Skeletal muscle satellite cell (primary cell): ENCODE data around the gene ZFAND3.
A peak's percentile ranks its signal among the peaks of the same experiment; 100 is the strongest.
"Not testable (repeated sequence)": the region's sequence is repeated elsewhere in the genome, so short reads cannot be mapped to it uniquely, and the experiment has no call there.

Source experiments
- H3K27me3 ChIP-seq: 2 replicates; pipeline ENCODE4 v1.7.0; 2013; ENCODE audit warnings: low read length; ENCODE audit not compliant: control insufficient read depth, insufficient read depth
- H3K36me3 ChIP-seq: 2 replicates; pipeline ENCODE4 v1.7.0; 2013; ENCODE audit warnings: mild to moderate bottlenecking, control low read depth, low read length; ENCODE audit not compliant: insufficient read depth
- H3K4me1 ChIP-seq: 2 replicates; pipeline ENCODE4 v1.7.0; 2013; ENCODE audit warnings: low read length; ENCODE audit not compliant: control insufficient read depth, insufficient read depth
- H3K4me2 ChIP-seq: 2 replicates; pipeline ENCODE4 v1.7.0; 2013; ENCODE audit warnings: mild to moderate bottlenecking, low read length
- H3K4me3 ChIP-seq: 2 replicates; pipeline ENCODE4 v1.7.0; 2013; ENCODE audit warnings: low read length
- H3K9ac ChIP-seq: 2 replicates; pipeline ENCODE4 v1.7.0; 2013; ENCODE audit warnings: mild to moderate bottlenecking, low read depth, low read length, moderate library complexity
- H3K9me3 ChIP-seq: replicated peaks from 2 replicates; pipeline ENCODE4 v1.7.0; 2013; ENCODE audit warnings: mild to moderate bottlenecking, control low read depth, low read length

The ZFAND3 gene

GRCh38 chr6:38049861-38050397 is 230.4 kb downstream of the ZFAND3 start:
- not testable (repeated sequence) for H3K4me1 ChIP-seq, H3K9ac ChIP-seq, H3K27me3 ChIP-seq, H3K4me2 ChIP-seq, H3K4me3 ChIP-seq, H3K36me3 ChIP-seq, H3K9me3 ChIP-seq

DNA sequence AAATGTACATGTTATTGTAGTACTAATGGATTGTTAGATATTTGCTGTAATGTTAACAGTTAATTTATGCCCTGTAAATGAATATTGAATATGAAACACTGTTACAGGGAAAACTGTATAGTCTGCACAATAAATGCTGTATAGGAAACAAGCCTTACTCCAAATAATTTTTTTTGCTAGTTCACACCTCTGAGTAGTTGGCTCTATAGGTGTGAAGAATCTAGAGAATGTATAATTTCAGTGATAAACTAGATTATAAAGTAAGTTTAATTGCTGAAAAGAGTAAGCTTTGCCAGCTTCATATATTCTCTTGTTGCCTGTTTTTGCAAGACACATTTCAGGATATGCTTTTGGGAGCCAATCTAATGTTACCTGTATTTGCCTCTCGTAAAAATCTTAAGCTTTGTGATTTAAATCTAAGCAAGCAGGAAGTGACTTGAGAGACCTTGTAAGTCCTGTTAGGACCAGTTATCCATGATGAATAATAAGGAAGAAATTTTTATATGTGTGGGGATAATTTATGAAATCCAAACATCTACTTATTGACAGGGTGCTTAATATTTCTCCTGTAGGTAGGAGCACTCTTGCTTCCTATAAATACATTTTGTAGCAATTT is 232.4 kb downstream of the ZFAND3 start:
- no peaks in the 10 kb centered on the region for H3K27me3 ChIP-seq
- no peak overlapping the region for H3K9ac ChIP-seq
- H3K4me3 ChIP-seq = no peak overlapping the region
- H3K9me3 ChIP-seq = no peaks in the 10 kb centered on the region
- H3K4me2 ChIP-seq = no peak overlapping the region
- H3K4me1 ChIP-seq = peaks cover 5% of the 10 kb centered on the region
- no peaks in the 10 kb centered on the region for H3K36me3 ChIP-seq

- Histone ChIP-seq H3K27me3 (no peaks in the 10 kb centered on the region), H3K4me1 (peaks cover 18% of the 10 kb centered on the region), H3K9ac (no peak overlapping the region), H3K4me3 (no peak overlapping the region), H3K4me2 (no peak overlapping the region), H3K9me3 (no peaks in the 10 kb centered on the region), H3K36me3 (no peaks in the 10 kb centered on the region)
These were observed 235.1 kb downstream of the ZFAND3 start for GRCh38 chr6:38054527-38055202.

GRCh38 chr6:38055203-38055589 is 235.7 kb downstream of the ZFAND3 start:
- Histone ChIP-seq H3K9ac (no peak overlapping the region), H3K4me2 (no peak overlapping the region), H3K4me3 (no peak overlapping the region), H3K4me1 (peaks cover 14% of the 10 kb centered on the region), H3K9me3 (no peaks in the 10 kb centered on the region), H3K27me3 (no peaks in the 10 kb centered on the region), H3K36me3 (no peaks in the 10 kb centered on the region)

DNA sequence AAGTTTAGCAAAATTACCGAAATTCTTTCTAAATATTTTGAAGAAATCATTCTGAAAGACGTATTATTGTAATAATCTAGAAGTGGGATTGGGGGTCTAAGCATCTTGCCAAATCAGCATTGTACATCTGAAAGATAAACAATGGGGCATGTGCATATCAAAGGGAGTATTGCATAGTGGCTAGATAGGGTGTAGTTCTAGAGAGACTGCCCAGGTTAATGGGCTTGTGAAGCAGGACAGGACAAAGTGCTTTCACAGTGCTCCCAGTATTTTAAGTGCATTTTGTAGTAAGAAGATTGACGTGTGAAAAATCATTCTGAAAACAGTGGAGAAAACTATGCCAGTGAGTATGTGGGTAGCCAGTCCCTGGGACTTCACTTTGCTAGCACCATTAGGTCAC is 236.8 kb downstream of the ZFAND3 start:
- no peak overlapping the region for H3K4me2 ChIP-seq
- H3K36me3 ChIP-seq = no peaks in the 10 kb centered on the region
- H3K27me3 ChIP-seq = no peaks in the 10 kb centered on the region
- H3K9me3 ChIP-seq = no peaks in the 10 kb centered on the region
- H3K4me3 ChIP-seq = no peak overlapping the region
- H3K4me1 ChIP-seq = peaks cover 13% of the 10 kb centered on the region
- H3K9ac ChIP-seq = no peak overlapping the region

- no peaks in the 10 kb centered on the region for H3K27me3 ChIP-seq
- peak overlapping the region; percentile 2 for H3K4me2 ChIP-seq
- peaks cover 13% of the 10 kb centered on the region for H3K4me1 ChIP-seq
- no peaks in the 10 kb centered on the region for H3K9me3 ChIP-seq
- H3K36me3 ChIP-seq = peaks cover 14% of the 10 kb centered on the region
- H3K4me3 ChIP-seq = no peak overlapping the region
- no peak overlapping the region for H3K9ac ChIP-seq
These were observed 238.5 kb downstream of the ZFAND3 start for GRCh38 chr6:38057994-38058393.

DNA sequence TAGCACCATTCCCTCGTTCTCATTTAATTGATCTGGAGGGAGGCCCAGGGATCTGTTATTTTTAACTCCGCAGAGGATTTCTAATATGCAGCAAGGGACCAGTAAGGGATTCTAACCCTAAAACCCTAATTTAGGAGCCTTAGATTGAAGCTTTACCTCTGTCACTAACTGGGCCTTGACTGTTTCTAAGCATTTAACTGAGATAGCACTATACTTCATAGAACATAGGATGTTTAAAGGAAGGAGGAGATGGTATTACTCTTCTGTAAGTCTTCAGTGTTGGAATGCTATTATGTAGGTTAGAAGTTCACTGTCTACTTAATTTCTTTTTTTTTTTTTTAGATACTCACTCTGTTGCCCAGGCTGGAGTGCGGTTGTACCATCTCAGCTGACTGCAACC is 242.5 kb downstream of the ZFAND3 start:
- Histone ChIP-seq H3K27me3 (no peaks in the 10 kb centered on the region), H3K9me3 (no peaks in the 10 kb centered on the region), H3K36me3 (peaks cover 31% of the 10 kb centered on the region)

GRCh38 chr6:38063973-38064372 is 244.4 kb downstream of the ZFAND3 start:
- no peak overlapping the region for H3K4me3 ChIP-seq
- H3K9ac ChIP-seq = no peak overlapping the region
- no peaks in the 10 kb centered on the region for H3K4me1 ChIP-seq
- no peaks in the 10 kb centered on the region for H3K27me3 ChIP-seq
- no peak overlapping the region for H3K4me2 ChIP-seq
- H3K36me3 ChIP-seq = peaks cover 36% of the 10 kb centered on the region
- no peaks in the 10 kb centered on the region for H3K9me3 ChIP-seq

More for the DNA sequence above, 242.5 kb downstream of the ZFAND3 start:
- Histone ChIP-seq H3K4me1 (peaks cover 13% of the 10 kb centered on the region), H3K4me2 (no peak overlapping the region), H3K4me3 (no peak overlapping the region), H3K9ac (no peak overlapping the region)

DNA sequence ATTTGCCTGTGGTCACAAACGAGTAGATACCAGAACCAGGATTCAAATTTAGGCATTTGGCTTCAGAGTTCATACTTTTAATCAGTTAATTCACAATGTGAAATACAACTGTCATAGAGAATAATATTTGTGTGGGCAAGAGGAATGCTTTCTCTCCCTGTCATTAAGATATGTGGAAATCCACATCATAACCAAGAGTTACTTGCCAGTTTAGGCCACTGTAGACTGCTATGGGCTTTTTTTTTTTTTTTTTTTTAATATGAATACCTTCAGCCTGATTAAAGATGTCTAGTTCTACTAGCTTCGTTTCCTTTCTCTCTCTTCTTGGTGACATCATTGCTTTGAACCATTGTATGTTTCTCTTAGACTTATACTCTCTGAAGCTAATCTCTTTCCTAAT is 244.9 kb downstream of the ZFAND3 start:
- Histone ChIP-seq H3K9ac (no peak overlapping the region), H3K9me3 (no peaks in the 10 kb centered on the region), H3K36me3 (peaks cover 36% of the 10 kb centered on the region), H3K4me3 (no peak overlapping the region), H3K27me3 (no peaks in the 10 kb centered on the region), H3K4me2 (no peak overlapping the region), H3K4me1 (no peaks in the 10 kb centered on the region)

- no peak overlapping the region for H3K4me2 ChIP-seq
- no peak overlapping the region for H3K9ac ChIP-seq
- H3K4me1 ChIP-seq = no peaks in the 10 kb centered on the region
- no peaks in the 10 kb centered on the region for H3K9me3 ChIP-seq
- no peaks in the 10 kb centered on the region for H3K27me3 ChIP-seq
- no peak overlapping the region for H3K4me3 ChIP-seq
- peaks cover 36% of the 10 kb centered on the region for H3K36me3 ChIP-seq
These were observed 246.3 kb downstream of the ZFAND3 start for GRCh38 chr6:38065734-38066305.

GRCh38 chr6:38067263-38067980 is 247.9 kb downstream of the ZFAND3 start:
- no peak overlapping the region for H3K9ac ChIP-seq
- no peak overlapping the region for H3K4me3 ChIP-seq
- H3K36me3 ChIP-seq = peaks cover 27% of the 10 kb centered on the region
- H3K27me3 ChIP-seq = no peaks in the 10 kb centered on the region
- H3K4me1 ChIP-seq = no peaks in the 10 kb centered on the region
- no peaks in the 10 kb centered on the region for H3K9me3 ChIP-seq
- no peak overlapping the region for H3K4me2 ChIP-seq
